Loucy (cell line): ENCODE measurements around the gene PRC1.

Experiments
- H2AFZ ChIP-seq: fragments of 200-600 bp; sonication (generic); 2 replicates; pipeline ENCODE4 v1.6.0; 2016; ENCODE audit warnings: antibody characterized with exemption, mild to moderate bottlenecking, low read length, moderate library complexity
- H3F3A ChIP-seq: fragments of 200-600 bp; 2 replicates; pipeline ENCODE4 v1.6.0; 2016; ENCODE audit warnings: antibody characterized with exemption, low read depth, mild to moderate bottlenecking
- H3K27me3 ChIP-seq: fragments of 200-600 bp; sonication (generic); 2 replicates; pipeline ENCODE4 v1.6.1; 2014; ENCODE audit warnings: low read length, mild to moderate bottlenecking; ENCODE audit not compliant: insufficient read depth, poor library complexity, severe bottlenecking
- H3K36me3 ChIP-seq: fragments of 200-600 bp; sonication (generic); 2 replicates; pipeline ENCODE4 v1.6.1; 2016; ENCODE audit warnings: low read length; ENCODE audit not compliant: insufficient read depth
- H3K4me1 ChIP-seq: fragments of 200-600 bp; sonication (generic); 2 replicates; pipeline ENCODE4 v1.5.1; 2014; ENCODE audit warnings: low read length, mild to moderate bottlenecking; ENCODE audit not compliant: insufficient read depth, poor library complexity, severe bottlenecking
- H3K4me2 ChIP-seq: fragments of 200-600 bp; sonication (generic); 2 replicates; pipeline ENCODE4 v1.6.0; 2014; ENCODE audit warnings: antibody characterized with exemption, low read length, low read depth, mild to moderate bottlenecking; ENCODE audit not compliant: poor library complexity, severe bottlenecking
- H3K4me3 ChIP-seq: fragments of 200-600 bp; sonication (generic); 2 replicates; pipeline ENCODE4 v1.5.1; 2014; ENCODE audit warnings: low read length, mild to moderate bottlenecking, mixed read lengths; ENCODE audit not compliant: poor library complexity, severe bottlenecking
- H3K79me2 ChIP-seq: fragments of 200-600 bp; sonication (generic); 2 replicates; pipeline ENCODE4 v1.6.1; 2014; ENCODE audit warnings: low read length; ENCODE audit not compliant: insufficient read depth
- H3K9ac ChIP-seq: fragments of 200-600 bp; sonication (generic); 2 replicates; pipeline ENCODE4 v1.6.0; 2014; ENCODE audit warnings: mild to moderate bottlenecking, low read depth, low read length, moderate library complexity; ENCODE audit not compliant: poor library complexity, severe bottlenecking
- H3K9me2 ChIP-seq: fragments of 200-600 bp; sonication (generic); replicated peaks from 2 replicates; pipeline ENCODE4 v1.6.1; 2016; ENCODE audit warnings: low read depth, low read length, mixed read lengths
- H3K9me3 ChIP-seq: fragments of 200-600 bp; sonication (generic); 2 replicates; pipeline ENCODE4 v1.6.1; 2014; ENCODE audit warnings: mild to moderate bottlenecking, antibody characterized with exemption, low read length, low read depth; ENCODE audit not compliant: insufficient read depth
- H4K20me1 ChIP-seq: fragments of 200-600 bp; sonication (generic); 2 replicates; pipeline ENCODE4 v1.6.0; 2014; ENCODE audit warnings: antibody characterized with exemption, low read length, mild to moderate bottlenecking; ENCODE audit not compliant: insufficient read depth, poor library complexity, severe bottlenecking
- CTCF ChIP-seq: fragments of 200-600 bp; sonication (generic); conservative IDR thresholded peaks from 2 replicates; pipeline ENCODE4 v1.5.1; 2014; ENCODE audit warnings: mild to moderate bottlenecking, antibody characterized with exemption, low read length
- EZH2phosphoT487 ChIP-seq: fragments of 200-600 bp; IDR thresholded peaks from 2 replicates; pipeline ENCODE4 v1.6.1; 2018; ENCODE audit warnings: antibody characterized with exemption, mild to moderate bottlenecking, moderate library complexity, borderline replicate concordance

The PRC1 gene

DNA sequence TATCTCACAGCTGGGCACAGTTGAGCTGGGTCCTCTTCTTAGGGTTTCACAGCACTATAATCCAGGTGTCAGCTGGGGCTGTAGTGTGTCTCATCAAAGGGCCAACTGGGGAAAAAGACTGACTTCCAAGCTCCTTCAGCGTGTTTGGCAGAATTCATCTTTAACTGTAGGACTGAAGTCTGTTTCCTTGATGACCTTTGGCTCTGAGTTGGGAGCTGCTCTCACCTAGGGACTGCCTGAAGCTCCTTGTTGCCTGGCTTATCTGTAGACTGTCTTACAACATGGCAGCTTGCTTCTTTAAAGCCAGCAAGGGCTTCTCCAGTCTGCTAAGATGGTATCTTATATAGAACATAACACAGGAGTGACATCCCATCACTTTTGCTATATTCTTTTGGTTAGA is 33.3 kb upstream of the PRC1 start:
- Histone ChIP-seq H3K4me3 (no peak overlapping the region), H3K9ac (no peak overlapping the region)

GRCh38 chr15:91023720-91024119 is 29.4 kb upstream of the PRC1 start:
- H3K27me3 ChIP-seq = no peaks in the 10 kb centered on the region
- H3F3A ChIP-seq = no peaks in the 10 kb centered on the region
- TF ChIP-seq EZH2phosphoT487 (no peak), CTCF (no peak)
- no peak overlapping the region for H3K4me3 ChIP-seq
- no peaks in the 10 kb centered on the region for H3K36me3 ChIP-seq
- no peaks in the 10 kb centered on the region for H3K9me3 ChIP-seq
- H4K20me1 ChIP-seq = peaks cover 14% of the 10 kb centered on the region
- peaks cover 27% of the 10 kb centered on the region for H3K4me1 ChIP-seq
- H3K9ac ChIP-seq = no peak overlapping the region
- H3K79me2 ChIP-seq = peaks cover 30% of the 10 kb centered on the region
- H3K9me2 ChIP-seq = no peaks in the 10 kb centered on the region
- no peak overlapping the region for H3K4me2 ChIP-seq
- no peak overlapping the region for H2AFZ ChIP-seq

More for the DNA sequence above, 33.3 kb upstream of the PRC1 start:
- no peak for TF ChIP-seq EZH2phosphoT487
- no peak for TF ChIP-seq CTCF
- no peaks in the 10 kb centered on the region for H4K20me1 ChIP-seq
- H3K79me2 ChIP-seq = no peaks in the 10 kb centered on the region
- H3K27me3 ChIP-seq = no peaks in the 10 kb centered on the region
- no peak overlapping the region; the same call in 1 of the 2 replicates for H2AFZ ChIP-seq
- H3K4me2 ChIP-seq = no peak overlapping the region
- H3K36me3 ChIP-seq = no peaks in the 10 kb centered on the region
- peaks cover 6% of the 10 kb centered on the region for H3K4me1 ChIP-seq
- H3K9me2 ChIP-seq = no peaks in the 10 kb centered on the region
- no peaks in the 10 kb centered on the region for H3K9me3 ChIP-seq
- H3F3A ChIP-seq = no peaks in the 10 kb centered on the region

GRCh38 chr15:91022832-91023129 is 28.4 kb upstream of the PRC1 start:
- Histone ChIP-seq H3K4me3 (peak overlapping the region; percentile 94), H3K4me2 (peak overlapping the region; percentile 99), H3K4me1 (peaks cover 34% of the 10 kb centered on the region), H3F3A (no peaks in the 10 kb centered on the region), H3K9me2 (no peaks in the 10 kb centered on the region), H3K9ac (peak overlapping the region; percentile 89), H3K79me2 (peaks cover 39% of the 10 kb centered on the region), H4K20me1 (peaks cover 14% of the 10 kb centered on the region), H3K9me3 (no peaks in the 10 kb centered on the region), H2AFZ (peak overlapping the region; percentile 96), H3K36me3 (no peaks in the 10 kb centered on the region), H3K27me3 (no peaks in the 10 kb centered on the region)
- peak; percentile 0; the same call in 1 of the 2 replicates for TF ChIP-seq CTCF
- no peak for TF ChIP-seq EZH2phosphoT487
